HG02981 (cell line): ENCODE measurements around the gene CCSER1.

Source experiments
- ATAC-seq: cut with Tn5 transposase; IDR thresholded peaks from one replicate; pipeline ENCODE4 v1.9.1; 2021; ENCODE audit warnings: mild to moderate bottlenecking, moderate library complexity; ENCODE audit not compliant: unreplicated experiment

CCSER1 gene

GRCh38 chr4:90127706-90128345 lies 632 bp downstream of the CCSER1 start:
- ATAC-seq, result peak; percentile 18

- peak; percentile 14 for ATAC-seq
These were observed 1.8 kb downstream of the CCSER1 start for GRCh38 chr4:90128961-90129495.

GRCh38 chr4:90130076-90130475 lies 2.9 kb downstream of the CCSER1 start:
- ATAC-seq, result no peak

- no peak for ATAC-seq
These were observed 10.4 kb downstream of the CCSER1 start for GRCh38 chr4:90137555-90137954.

- ATAC-seq, result no peak
These were observed 14.9 kb downstream of the CCSER1 start for GRCh38 chr4:90142081-90142480.

- no peak for ATAC-seq
These were observed 18.1 kb downstream of the CCSER1 start for GRCh38 chr4:90145319-90145718.

- ATAC-seq, result no peak
These were observed 19.1 kb downstream of the CCSER1 start for GRCh38 chr4:90146306-90146705.

GRCh38 chr4:90148574-90149148 lies 21.5 kb downstream of the CCSER1 start:
- no peak for ATAC-seq

GRCh38 chr4:90152024-90152423 lies 24.8 kb downstream of the CCSER1 start:
- ATAC-seq, result no peak

GRCh38 chr4:90159193-90159592 lies 32.0 kb downstream of the CCSER1 start:
- no peak for ATAC-seq

GRCh38 chr4:90160044-90160443 lies 32.9 kb downstream of the CCSER1 start:
- ATAC-seq, result no peak

- no peak for ATAC-seq
These were observed 35.4 kb downstream of the CCSER1 start for GRCh38 chr4:90162566-90162965.

GRCh38 chr4:90163872-90164271 lies 36.7 kb downstream of the CCSER1 start:
- no peak for ATAC-seq

- no peak for ATAC-seq
These were observed 38.7 kb downstream of the CCSER1 start for GRCh38 chr4:90165883-90166282.

- no peak for ATAC-seq
These were observed 44.3 kb downstream of the CCSER1 start for GRCh38 chr4:90171491-90171890.

- ATAC-seq, result no peak
These were observed 47.4 kb downstream of the CCSER1 start for GRCh38 chr4:90174621-90175023.

- ATAC-seq, result no peak
These were observed 54.5 kb downstream of the CCSER1 start for GRCh38 chr4:90181644-90182043.

- no peak for ATAC-seq
These were observed 56.1 kb downstream of the CCSER1 start for GRCh38 chr4:90183254-90183653.

GRCh38 chr4:90184560-90184959 lies 57.4 kb downstream of the CCSER1 start:
- no peak for ATAC-seq

- ATAC-seq, result no peak
These were observed 58.2 kb downstream of the CCSER1 start for GRCh38 chr4:90185416-90185815.

- no peak for ATAC-seq
These were observed 59.0 kb downstream of the CCSER1 start for GRCh38 chr4:90186229-90186628.

- ATAC-seq, result no peak
These were observed 60.1 kb downstream of the CCSER1 start for GRCh38 chr4:90187148-90187884.
